GM21717 (cell line): ENCODE data around the gene ANKRD33B.
"Not testable (repeated sequence)": the region's sequence is repeated elsewhere in the genome, so short reads cannot be mapped to it uniquely, and the experiment has no call there.

Source experiments
- ATAC-seq: cut with Tn5 transposase; IDR thresholded peaks from one replicate; pipeline ENCODE4 v1.9.1; 2021; ENCODE audit warnings: mild to moderate bottlenecking, moderate library complexity; ENCODE audit not compliant: unreplicated experiment

Gene ANKRD33B

GRCh38 chr5:10632110-10632761 lies 68.4 kb downstream of the ANKRD33B start:
- peak; percentile 46 for ATAC-seq

- ATAC-seq, result no peak
Observed at GRCh38 chr5:10633271-10634049, 69.6 kb downstream of the ANKRD33B start.

DNA sequence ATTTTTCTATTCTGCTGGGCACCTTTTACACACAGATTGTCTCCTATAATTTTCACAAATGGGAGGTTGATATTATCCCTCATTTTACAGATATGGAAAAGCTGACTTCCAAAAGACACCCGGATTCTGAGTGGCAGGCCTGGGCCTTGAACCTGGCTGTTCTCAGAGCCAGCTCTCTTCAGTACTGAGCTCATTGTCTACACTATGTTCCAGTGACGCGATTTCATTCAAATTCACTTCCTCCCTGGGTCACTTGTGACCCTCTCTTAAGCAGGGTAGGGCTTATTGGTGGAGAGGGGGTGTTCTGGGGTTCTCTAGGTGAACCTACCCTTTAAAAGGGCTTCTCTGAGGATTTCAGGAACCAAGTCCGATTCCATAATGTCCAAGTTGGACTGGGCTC lies 70.2 kb downstream of the ANKRD33B start:
- no peak for ATAC-seq

- no peak for ATAC-seq
Observed at GRCh38 chr5:10634562-10634961, 70.7 kb downstream of the ANKRD33B start.

- ATAC-seq, result peak; percentile 66
Observed at GRCh38 chr5:10635257-10635866, 71.5 kb downstream of the ANKRD33B start.

GRCh38 chr5:10635867-10636350 lies 72.0 kb downstream of the ANKRD33B start:
- ATAC-seq, result no peak

DNA sequence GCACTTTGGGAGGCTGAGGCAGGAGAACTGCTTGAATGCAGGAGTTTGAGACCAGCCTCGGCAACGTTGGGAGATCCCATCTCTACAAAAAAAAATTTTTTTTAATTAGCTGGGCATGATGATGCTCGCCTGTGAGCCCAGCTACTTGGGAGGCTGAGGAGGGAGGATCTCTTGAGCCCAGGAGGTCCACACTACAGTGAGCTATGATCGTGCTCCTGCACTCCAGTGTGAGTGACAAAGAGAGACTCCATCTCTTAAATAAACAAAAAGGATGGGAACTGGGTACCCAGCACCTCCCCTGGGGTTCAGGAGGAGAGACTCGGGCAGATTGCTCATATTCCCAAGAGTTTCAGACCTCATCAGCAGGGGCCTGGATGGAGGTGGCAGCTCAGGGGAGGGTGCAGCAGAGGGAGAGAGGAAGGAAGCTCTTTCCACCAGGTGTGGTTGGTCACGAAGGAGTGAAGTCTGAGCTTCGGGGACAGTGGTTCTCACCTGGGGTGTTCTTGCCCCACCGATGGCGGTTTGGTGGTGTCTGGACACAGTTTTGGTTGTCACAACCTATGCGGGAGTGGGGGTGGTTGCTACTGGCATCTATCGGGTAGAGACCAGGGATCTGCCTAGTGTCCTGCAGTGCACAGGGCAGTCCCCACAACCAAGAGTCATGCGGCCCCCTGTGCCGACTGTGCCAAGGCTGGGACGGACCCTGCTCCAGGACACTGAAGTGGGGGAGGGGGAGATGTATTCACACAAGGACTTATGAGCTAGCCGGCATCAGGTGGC lies 72.7 kb downstream of the ANKRD33B start:
- ATAC-seq, result no peak

DNA sequence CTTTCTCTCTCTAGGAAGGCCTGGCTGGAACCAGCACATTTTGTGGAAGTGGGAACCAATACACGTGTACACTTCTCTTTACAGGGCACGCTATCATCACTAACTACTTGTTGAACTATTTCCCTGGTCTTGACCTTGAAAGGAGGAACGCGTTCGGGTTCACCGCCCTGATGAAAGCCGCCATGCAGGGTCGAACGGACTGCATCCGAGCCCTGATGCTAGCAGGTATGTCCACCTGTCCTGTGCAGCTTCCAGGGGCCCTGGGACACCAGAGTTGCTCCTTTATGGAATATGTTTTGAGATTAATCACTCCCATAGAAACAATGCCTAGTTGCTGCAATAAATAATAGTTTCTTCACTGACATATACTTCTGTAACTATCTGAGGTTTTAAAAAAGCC lies 74.1 kb downstream of the ANKRD33B start:
- ATAC-seq, result no peak

DNA sequence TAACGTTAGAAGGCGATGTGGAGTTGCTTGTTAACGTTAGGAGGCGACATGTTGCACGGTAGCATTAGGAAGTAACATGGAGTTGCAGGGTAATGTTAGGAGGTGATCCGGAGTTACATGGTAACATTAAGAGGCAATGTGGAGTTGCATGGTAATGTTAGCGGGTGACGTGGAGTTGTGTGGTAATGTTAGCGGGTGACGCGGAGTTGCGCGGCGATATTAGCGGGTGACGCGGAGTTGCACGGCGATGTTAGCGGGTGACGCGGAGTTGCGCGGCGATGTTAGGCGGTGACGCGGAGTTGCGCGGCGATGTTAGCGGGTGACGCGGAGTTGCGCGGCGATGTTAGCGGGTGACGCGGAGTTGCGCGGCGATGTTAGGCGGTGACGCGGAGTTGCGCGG lies 74.9 kb downstream of the ANKRD33B start:
- not testable (repeated sequence) for ATAC-seq

DNA sequence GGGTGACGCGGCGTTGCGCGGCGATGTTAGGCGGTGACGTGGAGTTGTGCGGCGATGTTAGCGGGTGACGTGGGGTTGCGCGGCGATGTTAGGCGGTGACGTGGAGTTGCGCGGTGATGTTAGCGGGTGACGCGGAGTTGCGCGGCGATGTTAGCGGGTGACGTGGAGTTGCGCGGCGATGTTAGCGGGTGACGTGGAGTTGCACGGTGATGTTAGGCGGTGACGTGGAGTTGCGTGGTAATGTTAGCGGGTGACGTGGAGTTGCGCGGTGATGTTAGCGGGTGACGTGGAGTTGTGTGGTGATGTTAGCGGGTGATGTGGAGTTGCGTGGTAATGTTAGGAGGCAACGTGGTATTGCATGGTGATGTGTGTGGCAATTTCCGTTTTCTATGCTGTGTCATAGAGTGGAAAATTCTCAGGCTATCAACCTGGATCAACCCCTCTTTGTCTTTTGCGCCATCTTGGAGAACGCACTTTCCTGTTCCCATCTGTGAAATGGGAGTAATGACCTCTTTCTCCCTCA lies 76.0 kb downstream of the ANKRD33B start:
- no peak for ATAC-seq

DNA sequence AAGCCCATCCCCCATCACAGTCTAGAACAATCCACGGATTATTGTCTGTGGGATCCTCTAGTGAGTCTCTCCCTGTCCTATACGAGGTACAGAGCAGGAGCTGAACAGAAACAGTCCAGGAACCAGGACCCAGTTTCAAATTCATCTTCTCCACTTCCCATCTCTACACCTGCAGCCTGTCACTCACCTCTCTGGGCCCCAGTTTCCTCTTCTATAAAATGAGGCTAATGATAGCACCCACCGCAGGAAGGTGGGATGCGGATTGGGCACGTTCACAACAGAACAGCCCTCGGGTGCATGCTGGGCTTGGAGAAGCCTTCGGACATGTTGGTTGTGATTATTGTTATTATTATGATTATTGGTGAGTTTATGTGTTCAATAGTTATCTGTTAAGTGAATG lies 78.5 kb downstream of the ANKRD33B start:
- no peak for ATAC-seq

- no peak for ATAC-seq
Observed at GRCh38 chr5:10644192-10644591, 80.3 kb downstream of the ANKRD33B start.

GRCh38 chr5:10645146-10645545 lies 81.3 kb downstream of the ANKRD33B start:
- no peak for ATAC-seq

GRCh38 chr5:10645671-10646070 lies 81.8 kb downstream of the ANKRD33B start:
- no peak for ATAC-seq

DNA sequence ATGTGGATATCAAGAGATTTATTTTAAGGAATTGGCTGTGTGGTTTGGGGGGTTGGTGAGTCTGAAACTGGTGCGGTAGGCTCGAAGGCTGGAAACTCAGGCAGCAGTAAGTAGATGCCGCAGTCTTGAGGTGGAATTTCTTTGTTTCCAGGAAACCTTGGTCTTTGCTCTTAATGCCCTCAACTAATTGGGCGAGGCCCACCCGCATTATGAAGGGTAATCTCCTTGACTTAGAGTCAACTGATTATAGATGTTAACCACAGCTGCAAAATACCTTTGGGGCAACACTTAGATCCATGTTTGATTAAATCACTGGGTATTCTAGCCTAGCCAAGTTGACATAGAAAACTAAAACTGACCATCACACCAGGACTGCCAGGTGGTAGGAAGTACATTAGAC lies 83.8 kb downstream of the ANKRD33B start:
- no peak for ATAC-seq

GRCh38 chr5:10648806-10649665 lies 85.2 kb downstream of the ANKRD33B start:
- ATAC-seq, result no peak

GRCh38 chr5:10649666-10650380 lies 86.0 kb downstream of the ANKRD33B start:
- no peak for ATAC-seq

- ATAC-seq, result no peak
Observed at GRCh38 chr5:10652151-10652550, 88.3 kb downstream of the ANKRD33B start.

- ATAC-seq, result no peak
Observed at GRCh38 chr5:10652606-10653005, 88.7 kb downstream of the ANKRD33B start.
